SH-SY5Y (cell line): ENCODE data around the gene DGKG.

Experiments
- GATA2 ChIP-seq: IDR thresholded peaks from 2 replicates; pipeline ENCODE4 v1.6.1; 2011; ENCODE audit warnings: mild to moderate bottlenecking, low read depth, low read length
- GATA3 ChIP-seq: IDR thresholded peaks from 2 replicates; pipeline ENCODE4 v1.6.1; 2011; ENCODE audit warnings: low read depth, mild to moderate bottlenecking, low read length, moderate library complexity

- TF ChIP-seq GATA2 (no peak), GATA3 (no peak)
These were observed 212.6 kb downstream of the DGKG start for GRCh38 chr3:186149319-186149960.
